Measurements from ENCODE around the gene CHD9.
"Not testable (repeated sequence)": the region's sequence is repeated elsewhere in the genome, so short reads cannot be mapped to it uniquely, and the experiment has no call there.

CHD9 gene

GRCh38 chr16:53207810-53208752 lies 153.3 kb downstream of the CHD9 start:
- no peak for DNase-seq (ENCODE audit: low read depth)

DNA sequence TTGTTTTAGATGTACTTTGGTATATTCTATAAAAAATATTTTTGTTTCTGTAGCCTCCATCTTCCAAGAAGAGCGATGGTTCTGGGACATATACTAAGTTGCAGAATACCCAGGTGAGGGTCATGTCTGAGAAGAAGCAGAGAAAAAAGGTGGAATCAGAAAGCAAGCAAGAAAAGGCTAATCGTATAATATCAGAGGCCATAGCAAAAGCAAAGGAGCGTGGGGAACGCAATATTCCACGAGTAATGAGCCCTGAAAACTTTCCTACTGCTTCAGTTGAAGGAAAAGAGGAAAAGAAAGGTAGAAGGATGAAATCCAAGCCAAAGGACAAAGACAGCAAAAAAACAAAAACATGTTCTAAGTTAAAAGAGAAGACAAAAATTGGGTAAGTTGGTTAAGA lies 154.6 kb downstream of the CHD9 start:
- no peak for DNase-seq (ENCODE audit: low read depth)

DNA sequence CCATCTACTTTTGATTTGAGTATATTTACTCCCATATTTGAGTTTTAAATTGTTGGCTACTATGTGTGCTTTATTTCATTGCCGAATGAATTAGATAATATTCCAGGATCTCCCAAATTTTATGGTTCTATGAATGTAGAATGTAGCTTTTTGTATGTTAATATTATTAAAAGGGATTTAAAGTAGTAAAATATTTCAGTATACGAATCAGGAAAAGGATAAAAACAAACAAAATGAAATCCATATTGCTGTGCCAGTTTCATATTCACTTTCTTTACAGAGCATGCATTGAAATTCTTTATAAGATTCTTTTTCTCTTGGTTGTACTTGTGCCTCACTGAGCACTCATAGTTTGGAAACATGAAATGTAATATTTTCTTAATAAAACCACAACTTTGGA lies 155.1 kb downstream of the CHD9 start:
- no peak for DNase-seq (ENCODE audit: low read depth)

- DNase-seq (ENCODE audit: low read depth) = no peak
Observed at GRCh38 chr16:53211253-53211652, 156.5 kb downstream of the CHD9 start.

DNA sequence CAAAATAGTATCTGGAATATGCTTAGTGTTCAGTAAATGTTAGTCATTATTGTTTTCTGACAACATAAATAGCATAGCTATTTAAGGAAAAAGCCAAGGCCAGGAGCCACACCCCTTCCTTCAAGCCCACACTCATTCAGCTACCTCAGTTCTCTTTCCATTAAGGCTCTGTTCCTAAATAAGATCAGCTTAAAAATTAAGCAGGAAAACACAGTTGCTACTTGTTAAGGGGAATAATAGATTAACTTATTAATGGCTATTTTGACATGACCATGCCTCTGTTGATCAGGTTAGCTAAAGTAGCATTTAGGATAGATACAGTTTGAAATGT lies 158.1 kb downstream of the CHD9 start:
- DNase-seq (ENCODE audit: low read depth) = no peak

DNA sequence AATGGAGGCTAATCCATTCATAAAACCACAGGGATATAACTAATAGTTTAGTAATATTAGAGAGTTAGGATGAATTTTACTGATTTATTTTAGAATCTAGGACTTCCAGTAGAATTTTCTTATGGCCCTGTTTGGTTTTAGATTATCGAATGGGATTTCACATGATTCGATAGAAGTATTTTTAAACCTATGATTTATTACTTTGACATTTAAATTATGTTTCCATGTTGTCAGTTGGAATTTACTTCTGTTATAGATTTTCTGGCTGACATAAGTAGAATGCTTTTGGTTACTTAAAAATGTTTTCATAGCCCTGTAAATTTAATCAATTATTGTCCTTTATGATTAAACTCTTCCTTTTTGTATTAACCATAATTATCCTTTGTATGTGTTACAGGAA lies 158.8 kb downstream of the CHD9 start:
- no peak for DNase-seq (ENCODE audit: low read depth)

DNA sequence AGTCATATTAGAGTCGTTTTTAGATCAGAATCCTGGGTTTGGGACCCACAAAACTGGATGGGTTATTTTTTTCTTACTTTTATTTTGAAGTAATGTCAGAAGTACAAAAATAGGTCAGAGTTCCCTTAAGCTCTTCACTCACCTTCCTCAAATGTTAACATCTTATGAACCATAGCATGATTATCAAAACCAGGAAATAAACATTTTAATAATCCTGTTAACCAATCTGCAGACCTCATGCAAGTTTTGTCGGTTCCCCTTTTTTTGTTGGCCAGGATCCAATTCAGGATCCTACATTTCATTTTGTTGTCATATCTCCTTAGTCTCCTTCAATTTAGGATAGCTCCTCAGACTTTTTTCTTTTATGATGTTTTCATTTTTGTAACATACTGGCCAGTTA lies 162.0 kb downstream of the CHD9 start:
- DNase-seq (ENCODE audit: low read depth) = no peak

DNA sequence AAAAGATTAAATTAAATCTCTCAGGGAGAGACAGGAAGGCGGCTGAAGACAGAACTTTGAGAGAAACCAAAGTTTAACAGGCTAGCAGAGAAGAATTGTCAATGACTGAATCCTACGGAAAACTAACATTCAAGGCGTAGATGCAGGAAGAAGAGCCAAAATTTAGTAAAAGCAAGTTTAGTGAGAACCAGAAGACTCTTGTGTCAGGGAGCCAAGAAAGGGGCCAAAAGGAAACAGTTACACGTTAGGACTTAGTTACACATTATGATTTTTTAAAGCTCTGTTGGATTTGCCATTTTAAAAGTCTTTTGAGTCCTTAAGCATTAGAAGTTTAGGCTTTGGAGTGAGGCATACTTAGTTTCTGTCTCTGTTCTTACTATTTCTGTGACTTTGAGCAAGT lies 164.6 kb downstream of the CHD9 start:
- DNase-seq (ENCODE audit: low read depth) = no peak

- no peak for DNase-seq (ENCODE audit: low read depth)
Observed at GRCh38 chr16:53219795-53220454, 165.1 kb downstream of the CHD9 start.

DNA sequence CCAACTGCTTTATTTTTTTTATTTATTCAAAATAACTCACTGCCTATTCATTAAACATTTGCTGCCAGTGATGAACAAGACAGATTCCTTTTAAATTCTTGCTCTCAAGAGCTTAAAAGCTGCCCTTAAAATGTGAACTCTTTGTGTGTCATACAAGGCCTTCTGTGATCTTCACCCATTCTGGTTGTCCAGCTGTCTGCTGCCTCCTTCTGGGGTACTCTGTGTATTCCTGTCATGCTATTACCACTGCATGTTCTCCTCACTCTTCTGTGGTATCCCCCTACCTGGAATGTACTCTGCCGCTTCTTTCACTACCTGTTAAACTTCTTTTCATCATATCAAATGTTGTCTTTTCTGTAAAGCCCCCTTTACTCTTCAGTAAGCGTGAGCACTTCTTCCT lies 165.8 kb downstream of the CHD9 start:
- no peak for DNase-seq (ENCODE audit: low read depth)

GRCh38 chr16:53224951-53225533 lies 170.3 kb downstream of the CHD9 start:
- no peak for DNase-seq (ENCODE audit: low read depth)

- DNase-seq (ENCODE audit: low read depth) = no peak
Observed at GRCh38 chr16:53232826-53233529, 178.2 kb downstream of the CHD9 start.

DNA sequence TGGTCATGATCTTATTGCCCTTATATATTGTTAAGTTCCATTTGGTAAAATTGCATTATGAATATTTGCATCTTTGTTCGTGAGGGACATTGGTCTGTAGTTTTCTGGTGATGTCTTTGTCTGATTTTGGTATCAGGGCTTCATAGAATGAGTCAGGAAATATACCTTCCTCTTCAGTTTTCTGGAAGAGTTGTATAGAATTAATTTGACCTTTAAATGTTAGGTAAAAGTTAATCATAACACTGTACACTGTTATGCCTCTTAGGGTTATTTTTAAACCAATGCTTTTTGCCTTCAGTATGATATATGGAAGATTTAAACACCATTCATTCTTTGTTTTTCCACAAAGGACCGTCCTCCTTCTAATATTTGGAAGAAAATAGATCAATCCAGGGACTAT lies 180.0 kb downstream of the CHD9 start:
- DNase-seq (ENCODE audit: low read depth) = no peak

DNA sequence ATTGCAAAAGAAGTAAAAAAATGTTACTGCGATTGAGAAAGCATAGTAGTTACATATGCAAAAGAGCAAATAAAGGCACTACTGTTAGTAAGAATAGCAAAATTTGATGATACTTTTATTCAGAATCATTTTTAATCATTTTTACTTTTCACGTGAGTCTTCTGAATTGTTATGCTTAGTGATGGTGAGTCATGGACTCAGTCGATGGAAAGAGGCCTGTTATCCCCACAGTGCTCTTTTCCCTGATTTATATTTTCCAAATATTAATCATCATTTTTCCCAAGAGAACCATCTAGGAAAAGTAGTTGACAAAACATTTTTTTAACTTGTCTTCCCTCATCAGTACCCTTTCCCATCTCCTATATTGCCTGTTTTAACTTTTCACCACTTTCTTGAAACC lies 181.1 kb downstream of the CHD9 start:
- no peak for DNase-seq (ENCODE audit: low read depth)

- DNase-seq (ENCODE audit: low read depth) = no peak
Observed at GRCh38 chr16:53249331-53249730, 194.5 kb downstream of the CHD9 start.

DNA sequence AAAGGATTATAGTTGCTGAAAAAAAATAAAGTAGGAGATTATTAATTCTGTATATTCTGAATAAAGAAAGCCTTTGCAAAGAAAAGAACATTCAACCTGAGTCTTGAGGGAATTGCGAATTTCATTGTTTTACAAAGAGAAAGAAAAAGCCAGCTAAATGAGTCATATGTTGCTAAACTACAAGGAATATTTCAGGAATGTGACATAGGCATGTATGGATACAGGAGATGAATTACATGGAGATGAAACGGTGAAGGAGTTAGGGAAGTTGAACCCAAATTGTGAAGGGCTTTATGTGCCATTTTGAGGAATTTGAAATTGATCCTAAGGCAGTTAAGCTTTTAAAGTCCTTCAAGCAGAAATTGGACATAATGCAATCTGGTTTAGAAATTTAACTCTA lies 202.2 kb downstream of the CHD9 start:
- DNase-seq (ENCODE audit: low read depth) = no peak

DNA sequence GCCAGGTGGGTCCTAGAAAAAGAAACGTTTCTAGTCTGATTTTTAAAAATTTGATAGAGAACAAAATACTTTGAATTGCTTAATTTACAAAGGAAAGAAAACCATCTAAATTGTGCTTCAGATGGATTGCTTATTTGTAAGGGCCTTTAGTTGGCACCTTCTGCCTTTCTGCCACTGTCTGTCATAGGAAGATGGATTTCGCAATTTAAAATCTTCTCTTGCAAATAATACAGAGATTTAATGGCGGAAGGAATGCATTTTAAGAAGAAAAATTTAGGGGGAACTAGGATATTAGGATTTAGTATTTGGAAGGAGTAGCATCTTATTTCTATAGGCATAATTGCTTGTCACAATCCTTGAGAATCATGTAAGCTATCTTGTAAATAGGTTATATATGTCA lies 204.0 kb downstream of the CHD9 start:
- DNase-seq (ENCODE audit: low read depth) = no peak

DNA sequence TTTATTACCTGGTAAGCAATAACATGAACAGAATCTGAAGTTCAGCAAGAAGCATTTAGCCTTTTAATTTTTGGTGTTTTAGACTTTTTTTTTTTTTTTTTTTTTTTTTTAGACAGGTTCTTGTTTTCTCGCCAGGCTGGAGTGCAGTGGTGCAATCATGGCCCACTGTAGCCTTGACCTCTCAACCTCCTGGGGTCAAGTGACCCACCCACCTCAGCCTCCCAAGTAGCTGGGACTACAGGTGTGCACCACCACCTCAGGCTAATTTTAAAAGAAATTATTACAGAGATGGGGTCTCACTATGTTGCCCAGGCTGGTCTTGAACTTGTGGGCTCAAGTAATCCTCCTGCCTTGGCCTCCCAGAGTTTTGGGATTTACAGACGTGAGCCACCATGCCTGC lies 206.5 kb downstream of the CHD9 start:
- DNase-seq (ENCODE audit: low read depth) = no peak

DNA sequence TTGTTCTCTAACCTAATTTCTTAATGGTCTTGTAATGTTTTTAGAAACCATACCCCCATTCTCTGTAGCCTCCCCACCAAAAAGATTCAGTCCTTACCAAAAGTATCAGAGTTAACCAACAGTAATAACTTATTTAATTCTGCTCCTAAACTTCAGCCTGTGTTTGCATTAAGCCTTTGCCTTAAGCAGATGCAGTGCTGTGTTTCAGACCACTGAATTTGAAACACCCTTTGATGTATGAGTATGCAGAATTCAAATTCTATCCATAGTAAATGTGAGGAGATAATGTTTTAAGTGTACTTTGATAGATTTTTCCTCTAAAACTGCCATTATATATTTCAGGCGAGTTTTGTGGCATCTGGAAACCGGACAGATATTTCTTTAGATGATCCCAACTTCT lies 207.9 kb downstream of the CHD9 start:
- DNase-seq (ENCODE audit: low read depth) = no peak

DNA sequence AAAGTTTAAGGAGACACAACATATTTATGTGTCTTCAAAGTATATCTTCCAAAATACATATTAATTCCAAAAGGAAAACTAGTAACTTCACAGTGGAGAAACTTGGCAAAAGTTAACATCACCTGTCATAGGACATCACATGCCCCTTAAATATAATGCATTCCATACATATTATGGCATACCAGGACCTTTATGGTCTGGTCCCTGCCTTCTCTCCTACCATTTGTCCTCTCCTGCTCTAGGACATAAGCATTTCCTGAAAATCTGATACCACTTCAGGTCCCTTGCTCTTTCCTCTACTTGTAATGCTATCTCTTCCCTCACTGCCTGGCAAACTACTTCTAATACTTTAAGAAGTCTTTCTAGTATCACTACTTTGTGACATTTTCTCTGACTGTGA lies 211.4 kb downstream of the CHD9 start:
- DNase-seq (ENCODE audit: low read depth) = no peak

DNA sequence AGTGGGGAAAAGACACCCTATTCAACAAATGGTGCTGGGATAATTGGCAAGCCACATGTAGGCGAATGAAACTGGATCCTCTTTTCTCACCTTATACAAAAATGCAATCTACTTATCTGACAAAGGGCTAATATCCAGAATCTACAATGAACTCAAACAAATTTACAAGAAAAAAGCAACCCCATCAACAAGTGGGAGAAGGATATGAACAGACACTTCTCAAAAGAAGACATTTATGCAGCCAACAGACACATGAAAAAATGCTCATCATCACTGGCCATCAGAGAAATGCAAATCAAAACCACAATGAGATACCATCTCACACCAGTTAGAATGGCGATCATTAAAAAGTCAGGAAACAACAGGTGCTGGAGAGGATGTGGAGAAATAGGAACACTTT lies 223.7 kb downstream of the CHD9 start:
- DNase-seq (ENCODE audit: low read depth) = not testable (repeated sequence)

DNA sequence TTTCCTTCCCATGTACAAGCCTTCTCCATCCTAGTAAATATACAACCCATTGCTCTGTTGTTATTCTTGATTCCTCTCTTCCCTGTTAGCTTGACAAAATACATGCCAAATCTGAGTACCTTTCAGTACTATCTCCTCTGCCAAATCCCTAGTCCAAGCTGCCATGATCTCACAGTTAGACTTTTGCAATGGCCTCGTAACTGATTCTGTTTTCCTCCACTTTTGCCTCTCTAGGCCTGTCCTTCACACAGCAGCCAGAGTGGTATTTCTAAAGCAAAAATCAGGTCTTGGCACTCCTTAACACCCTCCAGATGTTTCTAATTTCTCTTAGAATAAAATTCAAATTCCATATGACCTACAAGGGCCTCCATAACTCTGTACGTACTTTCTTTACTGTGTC lies 226.5 kb downstream of the CHD9 start:
- no peak for DNase-seq (ENCODE audit: low read depth)

GRCh38 chr16:53281859-53282258 lies 227.1 kb downstream of the CHD9 start:
- no peak for DNase-seq (ENCODE audit: low read depth)
